Right forelimb (tissue), 1 donor: ENCODE results near the gene CRY2.
A peak's percentile ranks its signal among the peaks of the same experiment; 100 is the strongest.
"Not testable (repeated sequence)": the region's sequence is repeated elsewhere in the genome, so short reads cannot be mapped to it uniquely, and the experiment has no call there.

Source experiments
- DNase-seq: peaks from one replicate; pipeline ENCODE4 v3.0.0-alpha.2; 2018

Gene CRY2

DNA sequence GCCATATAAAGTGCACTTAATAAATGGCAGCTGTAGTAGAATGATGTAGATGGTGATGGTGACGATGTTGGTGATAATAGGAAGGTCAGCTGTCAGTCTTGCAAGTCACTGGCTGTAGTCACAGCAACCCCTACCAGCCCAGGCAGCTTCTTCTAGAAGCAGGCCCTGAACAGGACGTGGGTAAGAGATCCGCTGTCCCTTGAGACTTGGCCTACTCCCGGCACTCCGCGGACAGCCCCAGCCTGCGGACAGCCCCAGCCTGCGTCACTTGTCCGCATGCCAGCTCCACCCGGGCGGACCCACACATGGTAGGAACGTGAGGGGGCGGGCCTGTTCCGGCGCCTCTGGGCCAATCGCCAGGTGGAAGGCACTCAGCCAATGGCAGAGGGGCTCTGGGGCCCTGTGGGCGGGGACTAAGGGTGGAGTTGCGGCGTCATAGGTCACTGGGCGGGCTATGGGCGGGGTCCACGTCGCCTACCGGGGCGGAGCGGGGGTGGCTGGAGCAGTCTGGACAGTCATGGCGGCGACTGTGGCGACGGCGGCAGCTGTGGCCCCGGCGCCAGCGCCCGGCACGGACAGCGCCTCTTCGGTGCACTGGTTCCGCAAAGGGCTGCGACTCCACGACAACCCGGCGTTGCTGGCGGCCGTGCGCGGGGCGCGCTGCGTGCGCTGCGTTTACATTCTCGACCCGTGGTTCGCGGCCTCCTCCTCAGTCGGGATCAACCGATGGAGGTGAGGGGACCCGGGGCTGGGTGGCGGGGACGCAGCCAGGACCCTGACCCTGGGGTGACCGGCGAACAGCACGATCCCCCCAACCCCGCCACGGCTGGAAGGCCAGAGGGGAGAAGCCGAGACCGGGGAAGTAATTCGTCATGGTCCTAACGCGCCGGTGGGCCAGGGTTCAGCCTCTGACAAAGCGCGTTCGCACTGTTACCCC is at the start of gene CRY2:
TSS of gene CRY2 (plus strand) at position 502 of the 937 bp plus-strand sequence. CDS start at position 518, 16 bp downstream.
- DNase-seq = peak; percentile 100

GRCh38 chr11:45798793-45799441 is 48.4 kb upstream of the CRY2 start:
- DNase-seq = no peak

DNA sequence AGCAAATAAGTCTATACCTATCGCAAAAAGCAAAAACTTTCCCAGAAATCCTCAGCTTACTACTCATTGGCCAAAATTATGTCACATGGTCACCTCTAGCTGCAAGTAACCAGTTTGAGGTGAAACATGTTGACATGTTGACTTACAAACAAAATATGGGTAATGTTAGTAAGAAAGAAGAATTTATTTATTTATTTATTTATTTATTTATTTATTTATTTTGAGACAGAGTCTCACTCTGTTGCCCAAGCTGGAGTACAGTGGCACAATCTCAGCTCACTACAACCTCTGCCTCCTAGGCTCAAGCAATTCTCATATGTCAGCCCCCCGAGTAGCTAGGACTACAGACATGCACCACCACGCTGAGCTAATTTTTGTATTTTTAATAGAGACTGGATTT is 47.7 kb upstream of the CRY2 start:
- no peak for DNase-seq

- no peak for DNase-seq
Observed at GRCh38 chr11:45800261-45800660, 47.0 kb upstream of the CRY2 start.

DNA sequence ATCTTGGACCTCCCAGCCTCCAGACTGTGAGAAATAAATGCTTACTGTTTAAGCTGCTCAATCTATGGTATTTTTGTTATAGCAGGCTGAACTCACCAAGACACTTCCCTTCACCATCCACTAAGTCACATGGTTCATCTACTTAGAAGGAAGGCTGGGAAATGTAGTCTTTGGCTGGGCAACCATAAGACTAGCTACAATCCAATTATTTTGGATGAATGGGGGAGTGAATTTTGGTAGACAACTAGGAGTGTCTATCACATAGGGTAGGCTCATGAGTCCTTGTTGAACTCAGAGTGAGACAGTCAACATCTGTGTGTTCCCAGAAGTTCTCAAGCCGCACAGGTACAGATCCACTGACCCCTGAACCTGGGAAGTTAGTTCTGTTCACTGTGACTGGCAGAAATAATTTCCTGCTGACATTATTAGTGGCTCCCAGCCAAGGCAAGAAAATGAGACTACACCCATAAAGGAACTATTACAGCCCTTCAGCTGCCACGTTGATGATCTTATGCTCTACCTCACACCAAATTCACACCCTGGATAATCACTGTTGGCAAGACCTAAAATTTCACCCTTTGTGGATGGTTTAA is 45.5 kb upstream of the CRY2 start:
- no peak for DNase-seq

GRCh38 chr11:45802531-45803317 is 44.6 kb upstream of the CRY2 start:
- DNase-seq = no peak

DNA sequence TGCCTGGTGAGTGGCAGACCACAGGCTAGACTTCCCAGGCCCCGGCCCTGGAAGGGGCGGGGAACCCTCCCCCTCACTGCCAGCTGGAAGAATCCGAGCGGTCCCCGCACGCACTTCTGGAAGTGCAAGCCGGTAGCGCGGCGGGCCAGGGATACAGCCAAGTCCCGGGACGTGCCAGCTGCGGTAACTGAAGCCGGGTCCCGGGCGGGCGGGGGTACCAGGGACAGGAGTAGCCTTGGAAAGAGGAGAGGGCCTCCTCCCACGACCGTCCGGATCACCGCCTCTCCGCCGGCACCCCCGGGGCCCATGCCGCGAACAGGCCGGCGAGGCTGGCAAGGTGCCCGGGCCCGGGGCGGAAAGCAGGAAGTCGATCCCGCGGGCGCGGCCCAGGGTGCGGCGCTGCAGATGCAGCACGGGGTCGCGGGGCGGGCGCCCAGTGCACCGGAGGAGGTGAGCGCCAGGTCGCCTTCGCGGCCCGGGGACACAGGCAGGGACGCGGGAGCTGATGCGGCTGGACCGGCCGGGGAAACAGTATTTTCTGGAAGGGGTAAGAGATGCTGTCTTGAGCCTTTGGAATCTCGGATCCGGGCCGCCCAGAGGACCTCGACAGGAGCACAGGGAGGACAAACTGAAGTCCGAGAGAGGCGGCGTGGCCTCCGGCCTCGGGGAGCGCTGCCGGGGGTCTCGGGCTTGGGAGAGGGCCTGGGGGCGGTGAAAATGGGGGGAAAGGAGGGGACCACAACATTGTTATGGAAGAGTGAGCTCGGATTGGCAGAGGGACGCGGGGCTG is 43.1 kb upstream of the CRY2 start:
- DNase-seq = peak; percentile 83

DNA sequence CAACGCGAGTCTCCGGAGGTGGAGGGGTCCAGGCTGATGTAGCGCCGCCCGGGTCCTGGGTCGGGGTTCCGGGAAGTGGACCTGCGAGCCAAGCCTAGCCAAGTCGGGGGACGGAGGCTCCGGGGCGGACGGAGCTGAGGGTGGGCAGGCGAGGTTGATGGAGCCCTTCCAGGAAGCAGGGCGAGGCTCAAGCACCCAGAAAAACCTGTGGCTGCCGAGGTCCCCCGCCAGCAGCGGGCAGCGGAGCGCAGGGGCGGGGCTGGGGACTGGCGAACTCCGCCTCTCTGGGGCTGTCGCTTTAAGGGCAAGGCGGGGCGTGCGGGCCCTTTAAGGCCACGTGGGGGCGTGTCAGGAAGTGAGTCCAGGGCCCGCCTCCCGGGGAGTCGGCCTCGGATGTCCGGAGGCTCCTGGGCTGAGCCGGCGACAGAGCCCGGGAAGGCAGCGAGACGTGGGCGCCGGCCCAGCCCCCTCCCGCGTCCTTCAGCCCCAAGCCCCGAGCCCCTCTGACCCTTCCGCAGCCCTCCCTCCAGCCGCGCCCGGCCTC is 42.4 kb upstream of the CRY2 start, which contains the start of gene SLC35C1:
TSS of gene SLC35C1 (plus strand) at position 389 of the 544 bp plus-strand sequence. CDS start 653 bp downstream, outside the sequence.
- DNase-seq = peak; percentile 96

GRCh38 chr11:45805305-45806071 is 41.8 kb upstream of the CRY2 start:
- peak; percentile 58 for DNase-seq

GRCh38 chr11:45806072-45806933 is 41.0 kb upstream of the CRY2 start:
- no peak for DNase-seq

DNA sequence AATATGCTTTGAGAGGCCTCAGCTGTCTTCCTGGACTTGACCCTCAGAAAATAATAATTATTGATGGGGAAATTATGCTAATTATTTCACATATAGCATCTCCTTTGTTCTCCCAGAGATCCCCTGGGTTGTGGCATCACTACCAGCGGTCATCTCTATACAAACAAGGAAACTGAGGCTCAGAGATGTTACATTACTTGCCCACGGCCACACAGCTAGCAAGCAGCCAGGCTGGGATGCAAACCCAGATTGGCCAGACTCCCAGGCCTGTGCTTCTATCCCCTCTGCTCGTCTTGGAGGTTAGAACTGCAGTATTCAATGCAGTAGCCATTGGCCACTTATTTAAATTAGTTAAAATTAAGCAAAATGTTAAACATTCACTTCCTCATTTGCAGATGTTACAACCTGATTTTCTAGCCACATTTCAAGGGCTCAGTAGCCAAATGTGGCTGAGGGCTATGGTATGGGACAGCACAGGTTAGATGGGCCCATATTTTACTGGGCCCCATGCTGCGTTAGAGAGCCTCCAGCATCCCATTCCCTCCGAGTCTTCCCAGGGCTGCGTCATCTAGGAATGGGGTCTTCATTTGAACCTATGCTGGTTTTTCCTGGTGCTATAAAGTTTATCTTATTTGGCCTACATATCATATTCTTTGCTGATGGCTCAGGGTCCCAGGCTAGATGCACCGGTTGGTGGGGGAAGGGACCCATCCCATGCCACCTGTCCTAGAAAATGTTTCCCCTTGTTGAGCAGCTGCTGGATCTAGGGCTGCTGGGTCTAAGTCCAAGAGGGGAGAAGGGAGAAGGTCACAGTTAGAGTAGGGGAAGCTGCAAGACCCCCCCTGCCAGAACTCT is 40.1 kb upstream of the CRY2 start:
- DNase-seq = no peak

DNA sequence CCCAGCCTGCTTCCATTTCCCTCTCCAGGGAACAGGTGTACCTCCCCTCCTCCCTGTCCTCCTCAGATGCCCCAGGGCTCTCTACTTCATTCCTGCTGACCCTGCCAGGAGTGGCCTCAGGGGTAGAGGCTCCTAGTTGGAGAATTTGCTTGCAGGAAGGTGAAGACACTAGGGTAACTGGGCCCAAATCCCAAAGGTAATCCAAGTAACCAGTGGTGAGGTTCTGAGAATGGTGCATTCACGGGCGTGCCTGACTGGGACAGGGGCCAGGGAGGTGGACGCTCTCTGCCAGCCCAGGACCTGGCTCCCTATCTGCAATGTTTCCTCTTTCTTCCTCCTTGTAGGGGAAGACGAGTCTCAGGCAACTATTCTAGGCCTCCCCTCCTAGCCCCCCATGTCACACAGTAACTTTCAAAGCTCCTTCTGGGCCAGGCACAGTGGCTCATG is 39.5 kb upstream of the CRY2 start:
- DNase-seq = no peak

DNA sequence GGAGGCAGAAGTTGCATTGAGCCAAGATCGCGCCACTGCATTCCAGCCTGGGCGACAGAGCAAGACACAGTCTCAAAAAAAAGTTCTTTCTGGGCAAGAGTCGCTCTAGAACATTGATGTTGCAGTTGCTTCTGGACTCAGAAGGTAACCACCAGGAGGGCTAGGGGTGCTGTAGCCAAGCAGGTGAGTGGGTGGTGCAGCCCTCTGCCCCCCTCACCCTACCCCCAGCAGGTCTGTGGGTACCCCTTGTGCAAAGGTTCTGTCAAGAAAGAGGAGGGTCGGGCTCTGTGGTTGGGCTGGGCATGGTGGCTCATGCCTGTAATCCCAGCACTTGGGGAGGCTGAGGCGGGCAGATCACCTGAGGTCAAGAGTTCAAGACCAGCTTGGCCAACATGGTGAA is 38.8 kb upstream of the CRY2 start:
- DNase-seq = not testable (repeated sequence)

- DNase-seq = no peak
Observed at GRCh38 chr11:45809456-45810395, 37.5 kb upstream of the CRY2 start.

GRCh38 chr11:45810431-45811108 is 36.7 kb upstream of the CRY2 start:
- DNase-seq = no peak

GRCh38 chr11:45811109-45811435 is 36.2 kb upstream of the CRY2 start:
- DNase-seq = no peak
